Endothelial cell of umbilical vein (primary cell): Measurements from ENCODE around the gene MT1F. TPM values are rescaled to one million over a fixed set of nuclear protein-coding genes. Genes with fewer than 3 reads are reported as not detected.
"Not testable (repeated sequence)": the region's sequence is repeated elsewhere in the genome, so short reads cannot be mapped to it uniquely, and the experiment has no call there.

ENCODE experiments used
- BruUV-seq: library from RNA; stranded (reverse); fragments of 400-500 nt; replicated peaks from 2 replicates; lab custom pipeline; 2021; lab: Mats Ljungman, UMichigan
- CTCF ChIA-PET: fragments of 300-600, 350-600 bp; sonication (Branson Sonifier 250); formaldehyde crosslinking; loops from one replicate; lab custom pipeline; 2021; ENCODE audit warnings: antibody characterized with exemption, inconsistent platforms; lab: Charles Lee
- POLR2A ChIA-PET: fragments of 300-600, 350-600 bp; sonication (Branson Sonifier 250); formaldehyde crosslinking; loops from one replicate; lab custom pipeline; 2021; ENCODE audit warnings: antibody characterized with exemption, inconsistent platforms; lab: Charles Lee
- DNase-seq: peaks from one replicate; pipeline ENCODE4 v3.0.0-alpha.2; 2011; ENCODE audit warnings: low read depth, low spot score
- FAIRE-seq: peaks from 2 replicates; lab custom pipeline; 2011; peaks lifted over from hg19 to GRCh38; lab: Jason Lieb, UNC
- H2AFZ ChIP-seq: 2 replicates; pipeline ENCODE4 v1.6.0; 2012; ENCODE audit warnings: low read depth, low read length, control low read depth, inconsistent platforms
- H3K27ac ChIP-seq: 2 replicates; pipeline ENCODE4 v1.5.1; 2011; ENCODE audit warnings: low read depth, mild to moderate bottlenecking, control low read depth, low read length, moderate library complexity; ENCODE audit not compliant: insufficient read depth
- H3K27me3 ChIP-seq, 2 experiments: 2 replicates each; pipeline versions ENCODE4 v1.6.0 to v1.6.1; 2011; ENCODE audit warnings: low read length in 2 of 2, mixed read lengths in 1 of 2; ENCODE audit not compliant: control insufficient read depth in 2 of 2, insufficient read depth in 2 of 2
- H3K36me3 ChIP-seq, 2 experiments: 2 replicates in 1 of 2; 3 replicates in 1 of 2; pipeline ENCODE4 v1.5.1; 2011; ENCODE audit warnings: low read length in 2 of 2, mild to moderate bottlenecking in 1 of 2, moderate library complexity in 1 of 2; ENCODE audit not compliant: control insufficient read depth in 2 of 2, insufficient read depth in 2 of 2; ENCODE audit errors: extremely low read depth in 1 of 2
- H3K4me1 ChIP-seq: 3 replicates; pipeline ENCODE4 v1.5.1; 2011; ENCODE audit warnings: mild to moderate bottlenecking, low read length; ENCODE audit not compliant: control insufficient read depth, insufficient read depth; ENCODE audit errors: extremely low read depth
- H3K4me2 ChIP-seq: 2 replicates; pipeline ENCODE4 v1.6.1; 2011; ENCODE audit warnings: low read length, control low read depth, mixed read lengths; ENCODE audit not compliant: insufficient read depth
- H3K4me3 ChIP-seq, 3 experiments: fragments of 200-600 bp in 1 of 3; sonication (generic), shearing (Covaris generic) in 1 of 3; replicated peaks in 1 of 3; 2 replicates each; pipeline ENCODE4 v1.5.1; 2011 to 2016; ENCODE audit warnings: control low read depth in 3 of 3, low read length in 3 of 3, mild to moderate bottlenecking in 2 of 3, inconsistent platforms in 1 of 3, low read depth in 1 of 3, moderate library complexity in 1 of 3; ENCODE audit not compliant: insufficient read depth in 1 of 3
- H3K79me2 ChIP-seq: 2 replicates; pipeline ENCODE4 v1.6.0; 2012; ENCODE audit warnings: low read length, inconsistent platforms; ENCODE audit not compliant: control insufficient read depth, insufficient read depth
- H3K9ac ChIP-seq: replicated peaks from 2 replicates; pipeline ENCODE3; 2011; ENCODE audit warnings: low read length, control low read depth; ENCODE audit not compliant: insufficient read depth; ENCODE audit errors: extremely low read depth
- H3K9me1 ChIP-seq: replicated peaks from 3 replicates; pipeline ENCODE4 v1.6.0; 2011; ENCODE audit warnings: mild to moderate bottlenecking, low read length; ENCODE audit not compliant: control insufficient read depth, insufficient read depth; ENCODE audit errors: extremely low read depth
- H3K9me3 ChIP-seq: replicated peaks from 2 replicates; pipeline ENCODE4 v1.5.1; 2012; ENCODE audit warnings: low read length, inconsistent platforms; ENCODE audit not compliant: control insufficient read depth, insufficient read depth
- H4K20me1 ChIP-seq: replicated peaks from 2 replicates; pipeline ENCODE3; 2011; ENCODE audit warnings: mild to moderate bottlenecking, low read length; ENCODE audit not compliant: control insufficient read depth, insufficient read depth; ENCODE audit errors: extremely low read depth
- EZH2 ChIP-seq: IDR thresholded peaks from 2 replicates; pipeline ENCODE4 v1.6.1; 2012; ENCODE audit warnings: borderline replicate concordance, low read depth, mild to moderate bottlenecking, moderate library complexity, low read length, inconsistent platforms; ENCODE audit not compliant: severe bottlenecking
- FOS ChIP-seq: IDR thresholded peaks from 2 replicates; pipeline ENCODE4 v1.6.1; 2011; ENCODE audit warnings: mild to moderate bottlenecking, low read length, moderate library complexity, borderline replicate concordance; ENCODE audit not compliant: insufficient read depth
- GATA2 ChIP-seq: IDR thresholded peaks from 2 replicates; pipeline ENCODE4 v1.7.0; 2011; ENCODE audit warnings: low read depth, mild to moderate bottlenecking, moderate library complexity, mixed read lengths, low read length; ENCODE audit not compliant: insufficient read length, insufficient read depth
- JUN ChIP-seq: IDR thresholded peaks from 2 replicates; pipeline ENCODE4 v1.6.1; 2011; ENCODE audit warnings: borderline replicate concordance, low read depth; ENCODE audit not compliant: insufficient read length, insufficient read depth
- MAX ChIP-seq: IDR thresholded peaks from 2 replicates; pipeline ENCODE4 v1.6.1; 2011; ENCODE audit not compliant: insufficient read depth, insufficient read length
- MYC ChIP-seq: IDR thresholded peaks from one replicate; pipeline ENCODE4 v1.6.1; 2011; ENCODE audit warnings: mild to moderate bottlenecking, low read depth, low read length
- POLR2A ChIP-seq: IDR thresholded peaks from 2 replicates; pipeline ENCODE4 v1.6.1; 2012; ENCODE audit warnings: low read depth, mild to moderate bottlenecking, control low read depth, low read length
- POLR2AphosphoS5 ChIP-seq: IDR thresholded peaks from 2 replicates; pipeline ENCODE4 v1.6.1; 2012; ENCODE audit warnings: low read depth, mild to moderate bottlenecking, control low read depth, low read length, moderate library complexity; ENCODE audit not compliant: insufficient read depth
- dilution Hi-C: fragments of 300-500 bp; cut with MboI; formaldehyde crosslinking; loops from one replicate; pipeline ENCODE4 v1.15.0; 2019; ENCODE audit warnings: low sequenced_read_pairs; ENCODE audit not compliant: extremely low pct_ligation_motif_present
- intact Hi-C: fragments of 100-400 bp; cut with micrococcal nuclease; formaldehyde crosslinking; loops from one replicate; pipeline ENCODE4 v1.10.0; 2022
- polyA plus RNA-seq, 4 experiments: library from polyadenylated mRNA; depleted of rRNA in 3 of 4; stranded (reverse) in 3 of 4; unstranded in 1 of 4; fragments of >200 nt; gene quantifications; 2 replicates each; pipeline versions ENCODE4 v1.2.1 to v1.2.3, GENCODE V29; 2011 to 2012; ENCODE audit warnings: missing spikeins in 1 of 4
- total RNA-seq: library from RNA; stranded (reverse); gene quantifications from 2 replicates; pipeline ENCODE4 v1.2.3, GENCODE V29; 2021
- TF ChIP-seq, protein P1 (sequence below), 2 donors: IDR thresholded peaks; 1 replicate in 1 of 2; 2 replicates in 1 of 2; pipeline ENCODE4 v1.5.1; 2011; ENCODE audit warnings: low read length in 2 of 2, mild to moderate bottlenecking in 2 of 2, moderate library complexity in 2 of 2, control low read depth in 1 of 2, inconsistent platforms in 1 of 2, low read depth in 1 of 2; ENCODE audit not compliant: insufficient read depth in 1 of 2; ENCODE audit errors: extremely low read depth in 1 of 2

MT1F gene
- total and polyA plus RNA-seq, 2 donors (not counting 3 experiments of a cell fraction or from before 2014, with no cell fraction given), result 2.2 to 2.6 TPM

- H3K27ac ChIP-seq, H3K4me2 ChIP-seq, POLR2A ChIA-PET, H3K9me1 ChIP-seq, H3K36me3 ChIP-seq, H3K27me3 ChIP-seq, H2AFZ ChIP-seq, DNase-seq, H3K9ac ChIP-seq, H3K9me3 ChIP-seq, BruUV-seq, intact Hi-C loops, FAIRE-seq, H3K4me3 ChIP-seq, H4K20me1 ChIP-seq, dilution Hi-C loops: not testable (repeated sequence)
- CTCF ChIA-PET, result interaction anchor here (1.0 to 3.2 kb wide), 7 partner anchors 11 to 109 kb away, joined by 3 to 13 read pairs (median 5); partner anchors contain the start of gene MT1A
- peaks cover 12% of the 10 kb centered on the region for H3K79me2 ChIP-seq
- peaks cover 18% of the 10 kb centered on the region for H3K4me1 ChIP-seq
Observed at GRCh38 chr16:56623184-56623583, 34.6 kb upstream of the MT1F start.

- CTCF ChIA-PET, result interaction anchor here (1.0 to 3.2 kb wide), 9 partner anchors 12 to 109 kb away, joined by 3 to 13 read pairs (median 5); partner anchors contain the start of genes MT1A and MT2A
- Histone ChIP-seq H3K27me3 (no peaks in the 10 kb centered on the region), H3K9ac (no peak overlapping the region), H3K27ac (no peak overlapping the region), H4K20me1 (no peaks in the 10 kb centered on the region), H3K4me3 (no peak overlapping the region), H3K36me3 (no peaks in the 10 kb centered on the region), H3K4me2 (no peak overlapping the region), H2AFZ (no peak overlapping the region), H3K9me1 (no peaks in the 10 kb centered on the region), H3K79me2 (peaks cover 12% of the 10 kb centered on the region), H3K4me1 (peaks cover 14% of the 10 kb centered on the region), H3K9me3 (no peaks in the 10 kb centered on the region)
- intact Hi-C loops (no loop called here), dilution Hi-C loops (no loop called here)
- FAIRE-seq (no peak), DNase-seq (no peak)
- BruUV-seq, result no TSS peak
- TF ChIP-seq MAX, result no peak
- TF ChIP-seq MYC, result no peak
- TF ChIP-seq JUN, result no peak
- no peak for TF ChIP-seq GATA2
- no peak for TF ChIP-seq POLR2AphosphoS5
- TF ChIP-seq EZH2, result no peak
- TF ChIP-seq FOS, result no peak
- TF ChIP-seq, protein P1, sequence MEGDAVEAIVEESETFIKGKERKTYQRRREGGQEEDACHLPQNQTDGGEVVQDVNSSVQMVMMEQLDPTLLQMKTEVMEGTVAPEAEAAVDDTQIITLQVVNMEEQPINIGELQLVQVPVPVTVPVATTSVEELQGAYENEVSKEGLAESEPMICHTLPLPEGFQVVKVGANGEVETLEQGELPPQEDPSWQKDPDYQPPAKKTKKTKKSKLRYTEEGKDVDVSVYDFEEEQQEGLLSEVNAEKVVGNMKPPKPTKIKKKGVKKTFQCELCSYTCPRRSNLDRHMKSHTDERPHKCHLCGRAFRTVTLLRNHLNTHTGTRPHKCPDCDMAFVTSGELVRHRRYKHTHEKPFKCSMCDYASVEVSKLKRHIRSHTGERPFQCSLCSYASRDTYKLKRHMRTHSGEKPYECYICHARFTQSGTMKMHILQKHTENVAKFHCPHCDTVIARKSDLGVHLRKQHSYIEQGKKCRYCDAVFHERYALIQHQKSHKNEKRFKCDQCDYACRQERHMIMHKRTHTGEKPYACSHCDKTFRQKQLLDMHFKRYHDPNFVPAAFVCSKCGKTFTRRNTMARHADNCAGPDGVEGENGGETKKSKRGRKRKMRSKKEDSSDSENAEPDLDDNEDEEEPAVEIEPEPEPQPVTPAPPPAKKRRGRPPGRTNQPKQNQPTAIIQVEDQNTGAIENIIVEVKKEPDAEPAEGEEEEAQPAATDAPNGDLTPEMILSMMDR (IDR thresholded peaks at IDR 0.05; ENCODE audit: extremely low read depth in 1 of 2, insufficient read depth in 1 of 2, low read depth in 1 of 2, low read length in 2 of 2), result no peak
- TF ChIP-seq POLR2A, result no peak
- POLR2A ChIA-PET, result no interaction called here
Observed at GRCh38 chr16:56623637-56624036, 34.1 kb upstream of the MT1F start.
